ENCODE data around the gene KBTBD3.

GRCh38 chr11:106012744-106013143, 64.4 kb downstream of the KBTBD3 start:
- TF ChIP-seq POLR2A (IDR thresholded peaks at IDR 0.05), result no peak
- no peak for TF ChIP-seq CTCF (IDR thresholded peaks at IDR 0.05)
- TF ChIP-seq EP300 (IDR thresholded peaks at IDR 0.05), result no peak

All from ovary (tissue), 3 donors.